Caco-2 (cell line): ENCODE data around the gene SNAPC1. TPM values are rescaled to one million over a fixed set of nuclear protein-coding genes. Genes with fewer than 3 reads are reported as not detected.
"Not testable (repeated sequence)": the region's sequence is repeated elsewhere in the genome, so short reads cannot be mapped to it uniquely, and the experiment has no call there.

ENCODE experiments used
- BruUV-seq: library from RNA; stranded (reverse); fragments of 400-500 nt; replicated peaks from 2 replicates; lab custom pipeline; 2021; lab: Mats Ljungman, UMichigan
- CTCF ChIA-PET: fragments of 300-600 bp; sonication (Branson Sonifier 250); formaldehyde crosslinking; loops from one replicate; lab custom pipeline; 2022; ENCODE audit warnings: antibody characterized with exemption; lab: Charles Lee
- POLR2A ChIA-PET: fragments of 300-600 bp; sonication (Branson Sonifier 250); formaldehyde crosslinking; loops from one replicate; lab custom pipeline; 2022; ENCODE audit warnings: antibody characterized with exemption; lab: Charles Lee
- DNase-seq, 2 experiments: peaks; one replicate each; pipeline versions ENCODE4 v3.0.0 to v3.0.0-alpha.2; 2020 to 2022
- H3K27me3 ChIP-seq: replicated peaks from 2 replicates; pipeline ENCODE4 v1.6.0; 2011; ENCODE audit warnings: low read length; ENCODE audit not compliant: control insufficient read depth, insufficient read depth
- H3K36me3 ChIP-seq: 2 replicates; pipeline ENCODE4 v1.5.1; 2011; ENCODE audit warnings: low read length; ENCODE audit not compliant: control insufficient read depth, insufficient read depth
- H3K4me1 ChIP-seq: fragments of 250-450 bp; sonication (Bioruptor Pico); 2 replicates; pipeline ENCODE4 v1.5.1; 2020; ENCODE audit warnings: mild to moderate bottlenecking
- H3K4me3 ChIP-seq: 2 replicates; pipeline ENCODE4 v1.5.1; 2011; ENCODE audit warnings: low read depth, mild to moderate bottlenecking, control low read depth, low read length
- H3K9me3 ChIP-seq: fragments of 250-450 bp; sonication (Bioruptor Pico); 2 replicates; pipeline ENCODE4 v1.5.1; 2020; ENCODE audit warnings: mild to moderate bottlenecking, moderate library complexity
- H3K27ac Mint-ChIP-seq: one replicate; pipeline ENCODE4 v1.8.0; 2022; ENCODE audit warnings: mixed read lengths; ENCODE audit not compliant: unreplicated experiment
- H3K27me3 Mint-ChIP-seq: one replicate; pipeline ENCODE4 v1.8.0; 2022; ENCODE audit warnings: mixed read lengths; ENCODE audit not compliant: insufficient read depth, unreplicated experiment
- H3K36me3 Mint-ChIP-seq: one replicate; pipeline ENCODE4 v1.8.0; 2022; ENCODE audit warnings: mild to moderate bottlenecking, mixed read lengths; ENCODE audit not compliant: insufficient read depth, unreplicated experiment
- H3K4me1 Mint-ChIP-seq: one replicate; pipeline ENCODE4 v1.8.0; 2022; ENCODE audit warnings: low read depth, mixed read lengths; ENCODE audit not compliant: unreplicated experiment
- H3K4me3 Mint-ChIP-seq: one replicate; pipeline ENCODE4 v1.8.0; 2022; ENCODE audit warnings: mild to moderate bottlenecking, moderate library complexity, mixed read lengths; ENCODE audit not compliant: unreplicated experiment
- H3K9me3 Mint-ChIP-seq: one replicate; pipeline ENCODE4 v1.8.0; 2022; ENCODE audit warnings: mixed read lengths; ENCODE audit not compliant: unreplicated experiment
- CTCF ChIP-seq, 2 experiments: fragments of 200-600 bp in 1 of 2; IDR thresholded peaks; 1 replicate in 1 of 2; 2 replicates in 1 of 2; pipeline versions ENCODE4 v1.5.1 to v1.8.0; 2011 to 2022; ENCODE audit warnings: antibody characterized with exemption in 1 of 2, control low read depth in 1 of 2, inconsistent platforms in 1 of 2, low read depth in 1 of 2, low read length in 1 of 2, mild to moderate bottlenecking in 1 of 2, moderate library complexity in 1 of 2; ENCODE audit not compliant: insufficient read depth in 1 of 2, severe bottlenecking in 1 of 2, unreplicated experiment in 1 of 2
- intact Hi-C: fragments of 100-400 bp; cut with micrococcal nuclease; formaldehyde crosslinking; loops from one replicate; pipeline ENCODE4 v1.10.0; 2022; ENCODE audit not compliant: unreplicated experiment
- total RNA-seq: library from RNA; stranded (reverse); gene quantifications from 2 replicates; pipeline ENCODE4 v1.2.3, GENCODE V29; 2022

SNAPC1 gene
- total RNA-seq, 1 experiment from 2014 or later = 5.1 TPM

- Mint-ChIP-seq H3K36me3 (peaks cover 98% of the 10 kb centered on the region), H3K4me3 (no peak overlapping the region), H3K27ac (no peak overlapping the region), H3K4me1 (no peaks in the 10 kb centered on the region), H3K27me3 (no peaks in the 10 kb centered on the region), H3K9me3 (no peaks in the 10 kb centered on the region)
- no peaks in the 10 kb centered on the region for H3K27me3 ChIP-seq
- H3K36me3 ChIP-seq = peaks cover 1% of the 10 kb centered on the region; the same call in 1 of the 2 replicates
- no TSS peak for BruUV-seq
- ChIA-PET POLR2A (no interaction called here), CTCF (no interaction called here)
- H3K4me3 ChIP-seq = no peak overlapping the region
- intact Hi-C loops = loop anchor here (10.0 kb wide), 1 partner anchor 444 kb away; no protein-coding TSS in a partner anchor
- no peak for DNase-seq
- TF ChIP-seq CTCF (IDR thresholded peaks at IDR 0.05; ENCODE audit: insufficient read depth in 1 of 2, low read depth in 1 of 2, low read length in 1 of 2, severe bottlenecking in 1 of 2, unreplicated experiment in 1 of 2) = no peak
- H3K9me3 ChIP-seq = no peaks in the 10 kb centered on the region
- H3K4me1 ChIP-seq = 0 out of 2 replicates have a peak, but pooled peaks cover 5% of the 10 kb centered on the region
Observed at GRCh38 chr14:61739133-61739532, 23.1 kb upstream of the SNAPC1 start.

- Histone ChIP-seq H3K4me1 (no peaks in the 10 kb centered on the region), H3K9me3 (no peaks in the 10 kb centered on the region), H3K36me3 (peaks cover 1% of the 10 kb centered on the region; the same call in 1 of the 2 replicates), H3K27me3 (no peaks in the 10 kb centered on the region), H3K4me3 (no peak overlapping the region)
- no peak overlapping the region for H3K27ac Mint-ChIP-seq
- intact Hi-C loops = no loop called here
- H3K27me3 Mint-ChIP-seq = no peaks in the 10 kb centered on the region
- no peak for DNase-seq
- H3K9me3 Mint-ChIP-seq = no peaks in the 10 kb centered on the region
- no peak overlapping the region for H3K4me3 Mint-ChIP-seq
- peaks cover 99% of the 10 kb centered on the region for H3K36me3 Mint-ChIP-seq
- ChIA-PET CTCF (no interaction called here), POLR2A (interaction anchor here (0.6 kb wide), 1 partner anchor 85 kb away, joined by 17 read pairs; no protein-coding TSS in a partner anchor)
- BruUV-seq = no TSS peak
- H3K4me1 Mint-ChIP-seq = no peaks in the 10 kb centered on the region
- TF ChIP-seq CTCF (IDR thresholded peaks at IDR 0.05; ENCODE audit: insufficient read depth in 1 of 2, low read depth in 1 of 2, low read length in 1 of 2, severe bottlenecking in 1 of 2, unreplicated experiment in 1 of 2) = no peak
Observed at GRCh38 chr14:61742371-61742770, 19.8 kb upstream of the SNAPC1 start.

- no TSS peak for BruUV-seq
- Mint-ChIP-seq H3K27me3 (no peaks in the 10 kb centered on the region), H3K4me1 (no peaks in the 10 kb centered on the region), H3K27ac (no peak overlapping the region), H3K4me3 (no peak overlapping the region), H3K9me3 (no peaks in the 10 kb centered on the region), H3K36me3 (peaks cover 81% of the 10 kb centered on the region)
- TF ChIP-seq CTCF (IDR thresholded peaks at IDR 0.05; ENCODE audit: insufficient read depth in 1 of 2, low read depth in 1 of 2, low read length in 1 of 2, severe bottlenecking in 1 of 2, unreplicated experiment in 1 of 2) = no peak
- no peaks in the 10 kb centered on the region for H3K9me3 ChIP-seq
- POLR2A ChIA-PET = interaction anchor here (0.5 to 0.7 kb wide), 2 partner anchors 18 to 49 kb away, joined by 3 to 7 read pairs; partner anchors contain the start of genes HIF1A and SNAPC1
- no peak overlapping the region for H3K4me3 ChIP-seq
- H3K36me3 ChIP-seq = peaks cover 1% of the 10 kb centered on the region; the same call in 1 of the 2 replicates
- DNase-seq = no peak
- intact Hi-C loops = no loop called here
- H3K4me1 ChIP-seq = peaks cover 3% of the 10 kb centered on the region; the same call in 1 of the 2 replicates
- H3K27me3 ChIP-seq = no peaks in the 10 kb centered on the region
- CTCF ChIA-PET = no interaction called here
Observed at GRCh38 chr14:61744238-61744637, 18.0 kb upstream of the SNAPC1 start.

- DNase-seq, H3K27me3 ChIP-seq, H3K36me3 ChIP-seq, BruUV-seq, H3K4me1 Mint-ChIP-seq, H3K27me3 Mint-ChIP-seq, H3K4me3 Mint-ChIP-seq, H3K9me3 ChIP-seq, H3K9me3 Mint-ChIP-seq, H3K4me3 ChIP-seq, H3K27ac Mint-ChIP-seq, intact Hi-C loops: not testable (repeated sequence)
- peaks cover 80% of the 10 kb centered on the region for H3K36me3 Mint-ChIP-seq
- POLR2A ChIA-PET = interaction anchor here (0.6 kb wide), 1 partner anchor 148 kb away, joined by 3 read pairs; no protein-coding TSS in a partner anchor
- CTCF ChIA-PET = interaction anchor here (1.0 kb wide), 1 partner anchor 16 kb away, joined by 9 read pairs; the partner anchor contains the start of gene SNAPC1
- H3K4me1 ChIP-seq = peaks cover 12% of the 10 kb centered on the region
Observed at GRCh38 chr14:61746346-61746745, 15.9 kb upstream of the SNAPC1 start.
